ENCODE measurements around the gene ACSF2.

Gene ACSF2

DNA sequence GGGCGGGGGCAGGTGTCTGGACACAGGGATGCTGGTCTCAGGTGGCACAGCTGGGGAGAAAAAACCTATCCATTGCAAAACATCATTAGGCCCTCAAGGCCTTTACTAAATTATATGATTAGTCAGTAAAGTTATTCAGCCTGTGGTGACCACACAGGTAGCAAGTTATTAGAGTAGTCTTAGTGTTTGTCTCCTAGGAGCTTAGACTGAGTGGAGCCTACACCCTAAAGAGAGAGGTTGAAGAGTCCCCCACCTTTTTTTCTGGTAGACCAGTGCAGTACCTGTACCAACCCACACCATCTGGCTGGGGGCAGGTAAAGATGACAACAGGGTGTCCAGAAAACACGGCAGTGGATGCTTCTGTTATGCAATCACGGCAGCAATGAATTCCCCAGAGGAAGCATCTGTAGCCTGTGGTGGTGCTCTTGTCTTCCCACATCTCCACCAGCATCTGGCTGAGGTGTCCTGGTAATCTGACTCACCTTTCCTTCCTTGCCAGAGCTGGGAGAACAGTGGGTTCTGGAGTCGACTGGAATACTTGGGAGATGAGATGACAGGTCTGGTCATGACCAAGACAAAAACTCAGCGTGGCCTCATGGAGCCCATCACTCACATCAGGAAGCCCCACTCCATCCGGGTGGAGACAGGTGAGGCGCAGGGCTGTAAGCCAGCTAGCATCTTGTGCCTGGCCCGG is 93.3 kb downstream of the ACSF2 start:
- Histone ChIP-seq H3K27ac (ENCODE audit: low read depth, low read length) (no peak overlapping the region), H3K4me1 (ENCODE audit: control insufficient read depth, insufficient read depth, low read length) (peaks cover 11% of the 10 kb centered on the region), H3K36me3 (ENCODE audit: control insufficient read depth, insufficient read depth, low read length) (no peaks in the 10 kb centered on the region), H3K9ac (ENCODE audit: low read length) (no peak overlapping the region), H3K9me3 (ENCODE audit: control insufficient read depth, insufficient read depth, low read depth, low read length) (no peaks in the 10 kb centered on the region), H3K4me3 (ENCODE audit: low read depth, low read length) (no peak overlapping the region), H3K27me3 (ENCODE audit: control insufficient read depth, insufficient read depth, low read length) (no peaks in the 10 kb centered on the region)

DNA sequence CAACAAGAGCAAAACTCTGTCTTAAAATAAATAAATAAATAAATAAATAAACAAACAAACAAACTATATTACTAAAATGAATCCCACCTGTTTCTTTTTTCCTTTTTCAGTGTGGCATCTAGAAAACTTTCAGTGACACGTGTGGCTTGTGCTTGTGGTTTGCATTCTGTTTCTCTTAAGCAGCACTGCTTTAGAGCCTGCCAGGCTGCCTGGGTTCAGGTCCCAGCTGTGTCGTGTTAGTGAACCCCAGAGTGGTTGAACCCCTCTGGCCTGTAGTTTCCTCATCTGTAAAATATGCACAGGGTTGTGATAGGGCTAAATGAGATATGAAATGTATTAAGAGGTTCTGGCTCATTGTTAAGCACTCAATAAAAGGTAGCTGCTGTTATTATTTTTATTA is 94.5 kb downstream of the ACSF2 start:
- H3K4me3 ChIP-seq (ENCODE audit: low read depth, low read length) = no peak overlapping the region
- peaks cover 6% of the 10 kb centered on the region; the same call in 1 of the 2 replicates for H3K4me1 ChIP-seq (ENCODE audit: control insufficient read depth, insufficient read depth, low read length)
- H3K27ac ChIP-seq (ENCODE audit: low read depth, low read length) = no peak overlapping the region
- H3K9ac ChIP-seq (ENCODE audit: low read length) = no peak overlapping the region
- H3K27me3 ChIP-seq (ENCODE audit: control insufficient read depth, insufficient read depth, low read length) = no peaks in the 10 kb centered on the region
- H3K36me3 ChIP-seq (ENCODE audit: control insufficient read depth, insufficient read depth, low read length) = no peaks in the 10 kb centered on the region
- H3K9me3 ChIP-seq (ENCODE audit: control insufficient read depth, insufficient read depth, low read depth, low read length) = no peaks in the 10 kb centered on the region

DNA sequence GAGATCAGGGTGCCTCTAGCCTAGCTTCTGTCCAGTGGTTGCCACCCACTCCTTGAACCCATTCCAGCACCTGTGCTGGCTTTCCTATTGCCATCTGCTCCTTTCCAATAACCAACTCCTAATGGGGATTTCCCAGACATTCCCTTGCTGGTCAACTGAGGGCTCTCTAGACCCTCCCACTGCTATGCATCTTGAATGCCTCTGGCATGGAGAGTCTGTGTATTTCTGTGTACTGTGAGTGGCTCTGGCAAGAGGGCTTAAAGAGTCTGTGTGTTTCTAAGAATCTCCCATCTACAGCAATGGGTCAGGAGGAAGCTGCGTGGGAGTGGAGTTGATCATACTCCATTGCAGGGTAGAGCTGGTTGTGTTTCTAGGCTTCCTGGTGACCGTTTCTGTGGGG is 95.5 kb downstream of the ACSF2 start:
- H3K9ac ChIP-seq (ENCODE audit: low read length) = no peak overlapping the region
- H3K4me1 ChIP-seq (ENCODE audit: control insufficient read depth, insufficient read depth, low read length) = peaks cover 6% of the 10 kb centered on the region; the same call in 1 of the 2 replicates
- H3K4me3 ChIP-seq (ENCODE audit: low read depth, low read length) = no peak overlapping the region
- H3K27ac ChIP-seq (ENCODE audit: low read depth, low read length) = no peak overlapping the region
- no peaks in the 10 kb centered on the region for H3K9me3 ChIP-seq (ENCODE audit: control insufficient read depth, insufficient read depth, low read depth, low read length)
- H3K27me3 ChIP-seq (ENCODE audit: control insufficient read depth, insufficient read depth, low read length) = no peaks in the 10 kb centered on the region
- H3K36me3 ChIP-seq (ENCODE audit: control insufficient read depth, insufficient read depth, low read length) = no peaks in the 10 kb centered on the region

DNA sequence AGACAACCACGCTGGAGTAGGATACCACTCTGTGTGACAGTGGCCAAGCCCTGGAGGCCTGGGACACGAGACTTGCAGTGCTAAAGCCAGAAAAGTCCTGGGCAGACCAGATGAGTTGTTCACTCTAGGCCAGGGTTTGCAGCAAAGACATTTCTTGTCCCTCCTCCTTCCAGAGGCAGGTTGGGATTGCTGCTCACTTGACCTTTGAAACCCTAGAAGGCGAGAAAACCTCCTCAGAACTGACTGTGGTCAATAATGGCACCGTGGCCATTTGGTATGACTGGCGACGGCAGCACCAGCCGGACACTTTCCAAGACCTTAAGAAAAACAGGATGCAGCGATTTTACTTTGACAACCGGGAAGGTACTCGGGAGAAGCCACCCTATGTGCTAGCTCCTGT is 96.7 kb downstream of the ACSF2 start:
- no peaks in the 10 kb centered on the region for H3K36me3 ChIP-seq (ENCODE audit: control insufficient read depth, insufficient read depth, low read length)
- no peaks in the 10 kb centered on the region for H3K9me3 ChIP-seq (ENCODE audit: control insufficient read depth, insufficient read depth, low read depth, low read length)
- no peaks in the 10 kb centered on the region for H3K27me3 ChIP-seq (ENCODE audit: control insufficient read depth, insufficient read depth, low read length)
- no peak overlapping the region for H3K9ac ChIP-seq (ENCODE audit: low read length)
- H3K27ac ChIP-seq (ENCODE audit: low read depth, low read length) = no peak overlapping the region
- no peak overlapping the region for H3K4me3 ChIP-seq (ENCODE audit: low read depth, low read length)
- H3K4me1 ChIP-seq (ENCODE audit: control insufficient read depth, insufficient read depth, low read length) = peaks cover 6% of the 10 kb centered on the region; the same call in 1 of the 2 replicates

DNA sequence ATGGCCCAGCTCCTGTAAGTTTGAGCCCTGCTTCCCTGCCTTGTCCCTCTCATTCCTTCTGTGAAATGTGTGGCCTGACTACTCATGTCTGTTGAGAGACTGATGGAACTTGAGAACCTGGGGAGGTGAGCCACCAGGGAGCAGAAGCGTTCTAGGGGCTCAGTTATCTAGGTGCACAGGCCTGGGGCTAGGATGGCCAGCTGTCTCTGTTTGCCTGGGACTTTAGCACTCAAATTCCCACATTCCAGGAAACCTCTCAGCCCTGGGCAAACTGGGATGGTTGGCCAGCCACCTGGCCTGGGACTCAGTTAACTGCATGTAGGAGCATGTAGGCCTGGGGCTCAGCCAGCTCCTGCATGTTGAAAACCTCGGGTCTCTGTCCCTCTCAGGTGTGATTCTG is 97.2 kb downstream of the ACSF2 start:
- Histone ChIP-seq H3K27me3 (ENCODE audit: control insufficient read depth, insufficient read depth, low read length) (no peaks in the 10 kb centered on the region), H3K36me3 (ENCODE audit: control insufficient read depth, insufficient read depth, low read length) (no peaks in the 10 kb centered on the region), H3K4me1 (ENCODE audit: control insufficient read depth, insufficient read depth, low read length) (peaks cover 5% of the 10 kb centered on the region; the same call in 1 of the 2 replicates), H3K9ac (ENCODE audit: low read length) (no peak overlapping the region), H3K27ac (ENCODE audit: low read depth, low read length) (no peak overlapping the region), H3K4me3 (ENCODE audit: low read depth, low read length) (no peak overlapping the region), H3K9me3 (ENCODE audit: control insufficient read depth, insufficient read depth, low read depth, low read length) (no peaks in the 10 kb centered on the region)
